B cell (primary cell): ENCODE data around the gene ANKRD28. TPM values are rescaled to one million over a fixed set of nuclear protein-coding genes. Genes with fewer than 3 reads are reported as not detected.

ENCODE experiments used
- ATAC-seq: fragments of 200-7000 bp; cut with Tn5 transposase; one replicate; pipeline ENCODE4 v1.10.0; 2021; ENCODE audit warnings: low read depth, mild to moderate bottlenecking, moderate number of reproducible peaks, moderate library complexity
- CTCF ChIA-PET: fragments of 350-600 bp; sonication (Branson Sonifier 250); formaldehyde crosslinking; loops from one replicate; lab custom pipeline; 2021; ENCODE audit warnings: antibody characterized with exemption, inconsistent platforms; lab: Charles Lee
- POLR2A ChIA-PET: fragments of 350-600 bp; sonication (Branson Sonifier 250); formaldehyde crosslinking; loops from one replicate; lab custom pipeline; 2021; ENCODE audit warnings: antibody characterized with exemption; lab: Charles Lee
- DNase-seq: peaks from one replicate; pipeline ENCODE4 v3.0.0; 2013
- H2AFZ ChIP-seq: 2 replicates; pipeline ENCODE4 v1.6.1; 2012; ENCODE audit warnings: mild to moderate bottlenecking, low read depth, low read length; ENCODE audit not compliant: insufficient read depth, poor library complexity, severe bottlenecking
- H3K27ac ChIP-seq, 2 donors: 1 replicate in 1 of 2; 2 replicates in 1 of 2; pipeline ENCODE4 v1.5.1; 2012 to 2013; ENCODE audit warnings: low read length in 2 of 2, mild to moderate bottlenecking in 2 of 2, moderate library complexity in 1 of 2
- H3K27me3 ChIP-seq, 4 experiments: fragments of 200-600 bp in 1 of 4; sonication (generic) in 1 of 4; replicated peaks in 1 of 4; 1 replicate in 2 of 4; 2 replicates in 2 of 4; pipeline versions ENCODE4 v1.6.1 to v1.7.0; 2013 to 2016; ENCODE audit warnings: low read length in 3 of 4, mild to moderate bottlenecking in 2 of 4, mixed read lengths in 1 of 4, moderate library complexity in 1 of 4; ENCODE audit not compliant: insufficient read depth in 4 of 4, control insufficient read depth in 3 of 4; ENCODE audit errors: control extremely low read depth in 1 of 4
- H3K36me3 ChIP-seq, 2 experiments: replicated peaks in 1 of 2; 1 replicate in 1 of 2; 2 replicates in 1 of 2; pipeline versions ENCODE4 v1.6.1 to v1.7.1; 2013; ENCODE audit warnings: low read length in 1 of 2; ENCODE audit not compliant: insufficient read depth in 2 of 2, control insufficient read depth in 1 of 2; ENCODE audit errors: control extremely low read depth in 1 of 2, extremely low read depth in 1 of 2
- H3K4me1 ChIP-seq, 2 donors: fragments of 200-600 bp in 1 of 2; sonication (generic) in 1 of 2; 1 replicate in 1 of 2; 2 replicates in 1 of 2; pipeline versions ENCODE4 v1.5.1 to v1.6.1; 2013 to 2017; ENCODE audit warnings: low read length in 2 of 2; ENCODE audit not compliant: control insufficient read depth in 2 of 2, insufficient read depth in 2 of 2
- H3K4me2 ChIP-seq: replicated peaks from 2 replicates; pipeline ENCODE3; 2012; ENCODE audit warnings: mild to moderate bottlenecking, low read depth, low read length; ENCODE audit not compliant: poor library complexity, severe bottlenecking
- H3K4me3 ChIP-seq, 5 experiments: fragments of 200-600 bp in 1 of 5; sonication (generic) in 1 of 5; 1 replicate in 3 of 5; 2 replicates in 2 of 5; pipeline versions ENCODE4 v1.5.1 to v1.7.0; 2011 to 2016; ENCODE audit warnings: low read length in 4 of 5, mild to moderate bottlenecking in 4 of 5, low read depth in 2 of 5, control low read depth in 1 of 5, moderate library complexity in 1 of 5; ENCODE audit not compliant: insufficient read depth in 1 of 5; ENCODE audit errors: control extremely low read depth in 1 of 5, extremely low read depth in 1 of 5
- H3K79me2 ChIP-seq: fragments of 200-600 bp; sonication (generic); one replicate; pipeline ENCODE4 v1.6.0; 2016; ENCODE audit warnings: low read length; ENCODE audit not compliant: control insufficient read depth, insufficient read depth
- H3K9ac ChIP-seq: fragments of 200-600 bp; sonication (generic); 2 replicates; pipeline ENCODE4 v1.6.1; 2017; ENCODE audit warnings: mild to moderate bottlenecking, low read length, moderate library complexity
- H3K9me3 ChIP-seq, 3 donors: one replicate each; pipeline versions ENCODE4 v1.6.1 to v1.7.1; 2013; ENCODE audit warnings: low read length in 2 of 3; ENCODE audit not compliant: control insufficient read depth in 2 of 3, insufficient read depth in 1 of 3; ENCODE audit errors: control extremely low read depth in 1 of 3
- H4K20me1 ChIP-seq: 2 replicates; pipeline ENCODE4 v1.6.0; 2012; ENCODE audit warnings: mild to moderate bottlenecking, low read length; ENCODE audit not compliant: insufficient read depth, control insufficient read depth, poor library complexity, severe bottlenecking
- H3K27ac Mint-ChIP-seq: one replicate; pipeline ENCODE4 v1.8.0; 2021; ENCODE audit warnings: mixed read lengths
- H3K27me3 Mint-ChIP-seq: one replicate; pipeline ENCODE4 v1.8.0; 2021; ENCODE audit warnings: mixed read lengths
- H3K4me1 Mint-ChIP-seq: one replicate; pipeline ENCODE4 v1.8.0; 2021; ENCODE audit warnings: mixed read lengths
- H3K4me3 Mint-ChIP-seq: one replicate; pipeline ENCODE4 v1.8.0; 2021; ENCODE audit warnings: mixed read lengths
- H3K9me3 Mint-ChIP-seq: one replicate; pipeline ENCODE4 v1.8.0; 2022; ENCODE audit warnings: mixed read lengths; ENCODE audit not compliant: insufficient read depth
- CTCF ChIP-seq: fragments of 200-600 bp; IDR thresholded peaks from one replicate; pipeline ENCODE4 v1.8.0; 2022; ENCODE audit warnings: antibody characterized with exemption, mild to moderate bottlenecking
- EZH2 ChIP-seq: IDR thresholded peaks from 2 replicates; pipeline ENCODE4 v1.6.1; 2012; ENCODE audit warnings: borderline replicate concordance, low read depth, mild to moderate bottlenecking, moderate library complexity, low read length; ENCODE audit not compliant: insufficient read depth, poor library complexity, severe bottlenecking
- WGBS: methylation state at CpG from one replicate; pipeline ENCODE4 v1.1.5; 2013; ENCODE audit warnings: missing lambda C conversion rate; ENCODE audit not compliant: insufficient coverage; 5-methylcytosine and 5-hydroxymethylcytosine counted together
- intact Hi-C: fragments of 100-400 bp; cut with micrococcal nuclease; formaldehyde crosslinking; loops from one replicate; pipeline ENCODE4 v1.10.0; 2022
- polyA plus RNA-seq: library from polyadenylated mRNA; depleted of rRNA; stranded (reverse); fragments of >200 nt; gene quantifications from 2 replicates; pipeline ENCODE4 v1.2.3, GENCODE V29; 2012
- total RNA-seq, 2 donors: library from RNA; stranded (reverse); fragments of 120-200 nt in 1 of 2; gene quantifications; 1 replicate in 1 of 2; 2 replicates in 1 of 2; pipeline versions ENCODE4 v1.2.3 to v1.2.4, GENCODE V29; 2013 to 2022

The ANKRD28 gene
- total and polyA plus RNA-seq, 2 donors (not counting 1 experiment from before 2014, with no cell fraction given) = 20.7 to 37.4 TPM

DNA sequence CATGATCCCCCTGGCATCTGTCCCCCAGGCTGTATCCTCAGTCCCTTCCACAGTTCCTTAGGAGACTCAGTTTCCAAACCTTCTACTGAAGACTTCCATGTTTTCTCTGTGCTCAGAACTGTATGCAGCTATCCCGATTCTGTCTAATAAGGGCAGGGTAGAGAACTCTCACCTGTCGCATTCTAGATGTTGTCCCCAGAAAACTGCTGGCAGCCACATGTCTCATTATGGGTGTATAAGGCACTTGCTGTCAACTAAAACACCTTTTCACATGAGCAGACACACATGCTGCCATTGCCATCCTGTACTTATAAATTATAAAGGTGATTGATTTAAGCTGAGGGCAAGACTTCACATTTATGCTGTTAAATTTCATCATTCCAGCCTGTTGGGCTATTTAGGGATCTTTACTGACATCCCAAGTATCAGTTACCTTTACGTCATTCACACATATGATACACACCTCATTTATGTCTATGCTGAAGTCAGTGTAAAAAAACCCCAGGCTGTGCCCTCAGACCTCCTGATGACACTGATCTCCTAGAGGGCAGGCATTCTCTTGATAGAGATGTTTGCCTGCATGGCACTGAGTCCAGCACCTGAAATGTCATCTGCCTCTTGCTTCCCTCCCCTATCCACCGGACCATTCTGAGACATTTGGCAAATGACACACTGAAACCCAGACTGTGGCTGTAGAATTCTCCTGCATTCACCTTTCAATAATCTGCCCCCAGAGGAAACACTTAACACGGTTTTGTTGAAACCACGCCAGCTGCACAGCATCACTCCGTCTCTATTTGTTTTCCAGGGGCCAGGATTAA lies 160.4 kb downstream of the ANKRD28 start:
- Histone ChIP-seq H3K27ac (no peak overlapping the region), H3K27me3 (no peaks in the 10 kb centered on the region), H3K4me1 (peaks cover 4 to 18% of the 10 kb centered on the region in 2 donors), H3K4me3 (no peak overlapping the region), H2AFZ (no peak overlapping the region), H4K20me1 (no peaks in the 10 kb centered on the region), H3K36me3 (peaks cover 0 to 2% of the 10 kb centered on the region in 2 experiments), H3K4me2 (no peak overlapping the region), H3K9ac (no peak overlapping the region), H3K79me2 (no peaks in the 10 kb centered on the region), H3K9me3 (no peaks in the 10 kb centered on the region)
- ChIA-PET POLR2A (no interaction called here), CTCF (interaction anchor here (0.6 to 1.5 kb wide), 3 partner anchors 10 to 617 kb away, joined by 3 to 5 read pairs (median 3); no protein-coding TSS in a partner anchor)
- Mint-ChIP-seq H3K27me3 (no peaks in the 10 kb centered on the region), H3K4me1 (peaks cover 21% of the 10 kb centered on the region), H3K9me3 (no peaks in the 10 kb centered on the region), H3K4me3 (no peak overlapping the region), H3K27ac (no peak overlapping the region)
- DNase-seq (no peak), ATAC-seq (no peak)
- TF ChIP-seq CTCF (no peak), EZH2 (no peak)
- WGBS = 82% methylated on average over 2 of the region's 7 CpGs
- intact Hi-C loops = no loop called here
